Hepatocyte (in vitro differentiated cells): ENCODE data around the gene SLC66A1.

Experiments
- EZH2 ChIP-seq: fragments of 200-600 bp; sonication (generic); IDR thresholded peaks from 2 replicates; pipeline ENCODE4 v1.6.1; 2016; ENCODE audit warnings: antibody characterized with exemption, mild to moderate bottlenecking, borderline replicate concordance
- TF ChIP-seq, protein P1 (sequence below): fragments of 200-600 bp; sonication (generic); IDR thresholded peaks from 2 replicates; pipeline ENCODE4 v1.5.1; 2016; ENCODE audit warnings: antibody characterized with exemption, mild to moderate bottlenecking; ENCODE audit not compliant: poor library complexity

- TF ChIP-seq, protein P1, sequence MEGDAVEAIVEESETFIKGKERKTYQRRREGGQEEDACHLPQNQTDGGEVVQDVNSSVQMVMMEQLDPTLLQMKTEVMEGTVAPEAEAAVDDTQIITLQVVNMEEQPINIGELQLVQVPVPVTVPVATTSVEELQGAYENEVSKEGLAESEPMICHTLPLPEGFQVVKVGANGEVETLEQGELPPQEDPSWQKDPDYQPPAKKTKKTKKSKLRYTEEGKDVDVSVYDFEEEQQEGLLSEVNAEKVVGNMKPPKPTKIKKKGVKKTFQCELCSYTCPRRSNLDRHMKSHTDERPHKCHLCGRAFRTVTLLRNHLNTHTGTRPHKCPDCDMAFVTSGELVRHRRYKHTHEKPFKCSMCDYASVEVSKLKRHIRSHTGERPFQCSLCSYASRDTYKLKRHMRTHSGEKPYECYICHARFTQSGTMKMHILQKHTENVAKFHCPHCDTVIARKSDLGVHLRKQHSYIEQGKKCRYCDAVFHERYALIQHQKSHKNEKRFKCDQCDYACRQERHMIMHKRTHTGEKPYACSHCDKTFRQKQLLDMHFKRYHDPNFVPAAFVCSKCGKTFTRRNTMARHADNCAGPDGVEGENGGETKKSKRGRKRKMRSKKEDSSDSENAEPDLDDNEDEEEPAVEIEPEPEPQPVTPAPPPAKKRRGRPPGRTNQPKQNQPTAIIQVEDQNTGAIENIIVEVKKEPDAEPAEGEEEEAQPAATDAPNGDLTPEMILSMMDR, result no peak
- no peak for TF ChIP-seq EZH2
These were observed 33.9 kb downstream of the SLC66A1 start for GRCh38 chr1:19346026-19346425.
